Testis (tissue), 3 donors: ENCODE data around the gene TMEM18. TPM values are rescaled to one million over a fixed set of nuclear protein-coding genes. Genes with fewer than 3 reads are reported as not detected.

Experiments used
- DNase-seq: peaks from one replicate; pipeline ENCODE4 v3.0.0-alpha.2; 2019
- H3K27ac ChIP-seq, 2 donors: fragments of 200-600 bp; sonication (generic); one replicate each; pipeline ENCODE4 v1.5.1; 2019
- H3K27me3 ChIP-seq: fragments of 200-600 bp; sonication (generic); one replicate; pipeline ENCODE4 v1.5.1; 2019
- H3K36me3 ChIP-seq: fragments of 200-600 bp; sonication (generic); one replicate; pipeline ENCODE4 v1.5.1; 2017; ENCODE audit warnings: low read depth; ENCODE audit errors: missing control alignments
- H3K4me1 ChIP-seq: fragments of 200-600 bp; sonication (generic); one replicate; pipeline ENCODE4 v1.5.1; 2019
- H3K4me3 ChIP-seq, 2 donors: fragments of 200-600 bp; sonication (generic); one replicate each; pipeline ENCODE4 v1.5.1; 2017 to 2019
- H3K9me3 ChIP-seq: fragments of 200-600 bp; sonication (generic); one replicate; pipeline ENCODE4 v1.5.1; 2017
- POLR2A ChIP-seq: fragments of 450-650 bp; IDR thresholded peaks from one replicate; pipeline ENCODE4 v1.6.1; 2017; ENCODE audit warnings: antibody characterized with exemption, mild to moderate bottlenecking, moderate library complexity
- WGBS, 2 donors: methylation state at CpG; one replicate each; pipeline ENCODE4 v1.1.5; 2018; 5-methylcytosine and 5-hydroxymethylcytosine counted together
- intact Hi-C: fragments of 100-400 bp; cut with DNase I; formaldehyde crosslinking; loops from one replicate; pipeline ENCODE4 v1.15.1; 2023; ENCODE audit warnings: low total_unique reads
- polyA plus RNA-seq: library from polyadenylated mRNA; stranded (reverse); fragments of 350-450 nt; fragmentation: Illumina TruSeq; extraction: RNeasy Lipid Tissue Mini Kit (QIAGEN cat#74804); gene quantifications from one replicate; pipeline ENCODE4 v1.2.3, GENCODE V29; 2014; ENCODE audit warnings: low read depth, low replicate concordance; ENCODE audit not compliant: insufficient read depth
- total RNA-seq, 2 donors: library from RNA; depleted of rRNA; stranded (reverse); fragments of >200 nt; gene quantifications; one replicate each; pipeline ENCODE4 v1.2.3, GENCODE V29; 2016
- TF ChIP-seq, protein P1 (sequence below), 3 experiments: fragments of 450-650 bp in 2 of 3; fragments of 200-600 bp in 1 of 3; sonication (generic) in 1 of 3; IDR thresholded peaks; one replicate each; pipeline ENCODE4 v1.5.1; 2016 to 2019; ENCODE audit warnings: antibody characterized with exemption in 3 of 3, mild to moderate bottlenecking in 2 of 3, moderate library complexity in 1 of 3

Gene TMEM18
- total and polyA plus RNA-seq, 3 donors from 2014 or later = 18.0 to 30.5 (median 25.8) TPM

GRCh38 chr2:623130-623922 is 53.9 kb downstream of the TMEM18 start:
- no peak for DNase-seq
- intact Hi-C loops = no loop called here
- Histone ChIP-seq H3K4me1 (no peaks in the 10 kb centered on the region), H3K27ac (no peak overlapping the region), H3K9me3 (no peaks in the 10 kb centered on the region), H3K27me3 (no peaks in the 10 kb centered on the region), H3K4me3 (no peak overlapping the region), H3K36me3 (no peaks in the 10 kb centered on the region)
- WGBS, 2 donors = 83 to 92% methylated on average over 10 to 13 of the region's 13 CpGs
- TF ChIP-seq, protein P1, sequence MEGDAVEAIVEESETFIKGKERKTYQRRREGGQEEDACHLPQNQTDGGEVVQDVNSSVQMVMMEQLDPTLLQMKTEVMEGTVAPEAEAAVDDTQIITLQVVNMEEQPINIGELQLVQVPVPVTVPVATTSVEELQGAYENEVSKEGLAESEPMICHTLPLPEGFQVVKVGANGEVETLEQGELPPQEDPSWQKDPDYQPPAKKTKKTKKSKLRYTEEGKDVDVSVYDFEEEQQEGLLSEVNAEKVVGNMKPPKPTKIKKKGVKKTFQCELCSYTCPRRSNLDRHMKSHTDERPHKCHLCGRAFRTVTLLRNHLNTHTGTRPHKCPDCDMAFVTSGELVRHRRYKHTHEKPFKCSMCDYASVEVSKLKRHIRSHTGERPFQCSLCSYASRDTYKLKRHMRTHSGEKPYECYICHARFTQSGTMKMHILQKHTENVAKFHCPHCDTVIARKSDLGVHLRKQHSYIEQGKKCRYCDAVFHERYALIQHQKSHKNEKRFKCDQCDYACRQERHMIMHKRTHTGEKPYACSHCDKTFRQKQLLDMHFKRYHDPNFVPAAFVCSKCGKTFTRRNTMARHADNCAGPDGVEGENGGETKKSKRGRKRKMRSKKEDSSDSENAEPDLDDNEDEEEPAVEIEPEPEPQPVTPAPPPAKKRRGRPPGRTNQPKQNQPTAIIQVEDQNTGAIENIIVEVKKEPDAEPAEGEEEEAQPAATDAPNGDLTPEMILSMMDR (IDR thresholded peaks at IDR 0.05) = no peak
- no peak for TF ChIP-seq POLR2A

DNA sequence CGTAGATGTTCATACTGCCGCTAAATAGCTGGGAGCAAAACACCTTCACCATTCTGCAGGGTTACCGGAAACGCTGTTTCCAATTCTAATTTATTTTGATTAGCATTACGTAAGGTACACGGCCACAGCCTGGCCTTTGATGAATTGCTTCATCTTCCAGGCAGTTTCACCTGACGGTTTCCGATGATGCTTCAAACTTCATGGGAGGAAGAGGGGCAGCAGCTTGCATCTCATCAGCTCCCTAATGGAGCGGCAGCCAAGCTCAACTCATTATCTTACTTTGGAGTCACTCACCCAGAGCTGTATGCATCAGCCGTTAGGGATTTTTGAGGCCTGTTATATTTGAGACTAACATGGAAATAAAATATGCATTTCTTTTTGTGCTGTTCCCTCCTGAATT is 54.8 kb downstream of the TMEM18 start:
- Histone ChIP-seq H3K4me3 (no peak overlapping the region), H3K36me3 (no peaks in the 10 kb centered on the region), H3K27ac (no peak overlapping the region), H3K27me3 (no peaks in the 10 kb centered on the region), H3K4me1 (no peaks in the 10 kb centered on the region), H3K9me3 (no peaks in the 10 kb centered on the region)
- DNase-seq = no peak
- intact Hi-C loops = no loop called here
- TF ChIP-seq, protein P1 (IDR thresholded peaks at IDR 0.05) = no peak
- no peak for TF ChIP-seq POLR2A
- WGBS, 2 donors = 65 to 68% methylated on average over 10 of the region's 10 CpGs

- no peak for DNase-seq
- no peaks in the 10 kb centered on the region for H3K27me3 ChIP-seq
- H3K27ac ChIP-seq = no peak overlapping the region
- intact Hi-C loops = no loop called here
- H3K4me3 ChIP-seq = peak overlapping the region in 1 of 2 donors; percentile 13
- no peaks in the 10 kb centered on the region for H3K36me3 ChIP-seq
- 45 to 86% methylated on average over 27 to 45 of the region's 45 CpGs for WGBS, 2 donors
- TF ChIP-seq POLR2A = no peak
- TF ChIP-seq, protein P1 (IDR thresholded peaks at IDR 0.05) = no peak
- H3K9me3 ChIP-seq = no peaks in the 10 kb centered on the region
- H3K4me1 ChIP-seq = no peaks in the 10 kb centered on the region
Measured at GRCh38 chr2:621303-622099, 55.7 kb downstream of the TMEM18 start.

- Histone ChIP-seq H3K27me3 (no peaks in the 10 kb centered on the region), H3K4me1 (no peaks in the 10 kb centered on the region), H3K9me3 (no peaks in the 10 kb centered on the region), H3K4me3 (peak overlapping the region in 1 of 2 donors; percentile 13), H3K36me3 (no peaks in the 10 kb centered on the region), H3K27ac (no peak overlapping the region)
- intact Hi-C loops = no loop called here
- DNase-seq = no peak
- TF ChIP-seq, protein P1 (IDR thresholded peaks at IDR 0.05) = no peak
- TF ChIP-seq POLR2A = no peak
- 61 to 88% methylated on average over 26 to 58 of the region's 58 CpGs for WGBS, 2 donors
Measured at GRCh38 chr2:620471-621302, 56.5 kb downstream of the TMEM18 start.
